K562 (cell line): ENCODE measurements around the gene BCR. TPM values are rescaled to one million over a fixed set of nuclear protein-coding genes. Genes with fewer than 3 reads are reported as not detected.

Experiments used
- ATAC-seq: fragments of 200-7000 bp; cut with Tn5 transposase; 3 replicates; pipeline ENCODE4 v1.9.1; 2020; ENCODE audit warnings: moderate library complexity
- BruUV-seq: library from RNA; stranded (reverse); fragments of 400-500 nt; replicated peaks from 2 replicates; lab custom pipeline; 2021; lab: Mats Ljungman, UMichigan
- CTCF ChIA-PET: fragments of 300-600 bp; formaldehyde crosslinking; extraction: SDS; loops from one replicate; lab custom pipeline; 2021; ENCODE audit warnings: low intra/inter-chr PET ratio; lab: Yijun Ruan, JAX
- POLR2A ChIA-PET: fragments of 300-600, 350-650 bp; sonication (Branson Sonifier 250); formaldehyde crosslinking; extraction: SDS; loops from one replicate; lab custom pipeline; 2021; ENCODE audit warnings: antibody characterized with exemption, inconsistent platforms; lab: Yijun Ruan, JAX
- DNase-seq, 4 experiments: peaks; one replicate each; pipeline versions ENCODE4 v3.0.0 to v3.0.0-alpha.2; 2011 to 2018; ENCODE audit warnings: low spot score in 3 of 4, mixed read lengths in 3 of 4; ENCODE audit errors: extremely low read depth in 1 of 4
- FAIRE-seq: peaks from 2 replicates; lab custom pipeline; 2011; peaks lifted over from hg19 to GRCh38; lab: Jason Lieb, UNC
- H2AFZ ChIP-seq: 2 replicates; pipeline ENCODE4 v1.6.0; 2011; ENCODE audit warnings: low read depth, low read length, control low read depth, inconsistent platforms
- H3K27ac ChIP-seq: fragments of 200-600 bp; 3 replicates; pipeline ENCODE4 v1.8.0; 2011; ENCODE audit warnings: low read depth, mild to moderate bottlenecking, control low read depth, inconsistent platforms, low read length, moderate library complexity, mixed read lengths; ENCODE audit errors: extremely low read depth
- H3K27me3 ChIP-seq, 2 experiments: fragments of 300-600 bp in 1 of 2; 2 replicates in 1 of 2; 3 replicates in 1 of 2; pipeline versions ENCODE4 v1.6.0 to v1.8.0; 2011; ENCODE audit warnings: inconsistent platforms in 2 of 2, low read length in 2 of 2, mild to moderate bottlenecking in 1 of 2, mixed read lengths in 1 of 2, moderate library complexity in 1 of 2; ENCODE audit not compliant: control insufficient read depth in 2 of 2, insufficient read depth in 2 of 2
- H3K36me3 ChIP-seq: fragments of 300-600 bp; 3 replicates; pipeline ENCODE4 v1.8.0; 2011; ENCODE audit warnings: mild to moderate bottlenecking, low read length, inconsistent platforms; ENCODE audit not compliant: control insufficient read depth, insufficient read depth
- H3K4me1 ChIP-seq, 2 experiments: fragments of 200-600 bp in 1 of 2; replicated peaks in 1 of 2; 2 replicates in 1 of 2; 3 replicates in 1 of 2; pipeline versions ENCODE4 v1.5.1 to v1.8.0; 2011; ENCODE audit warnings: inconsistent platforms in 2 of 2, low read length in 2 of 2, mild to moderate bottlenecking in 1 of 2, mixed read lengths in 1 of 2, moderate library complexity in 1 of 2; ENCODE audit not compliant: control insufficient read depth in 2 of 2, insufficient read depth in 2 of 2
- H3K4me2 ChIP-seq: 2 replicates; pipeline ENCODE4 v1.6.1; 2011; ENCODE audit warnings: low read length, control low read depth, inconsistent platforms, mixed read lengths; ENCODE audit not compliant: insufficient read depth
- H3K4me3 ChIP-seq: fragments of 200-600 bp; sonication (generic), shearing (Covaris generic); 2 replicates; pipeline ENCODE4 v1.5.1; 2016; ENCODE audit warnings: control low read depth, inconsistent platforms
- H3K79me2 ChIP-seq: fragments of 200-600 bp; 3 replicates; pipeline ENCODE4 v1.8.0; 2011; ENCODE audit warnings: low read length, inconsistent platforms; ENCODE audit not compliant: control insufficient read depth, insufficient read depth
- H3K9ac ChIP-seq, 2 experiments: 2 replicates each; pipeline versions ENCODE4 v1.6.0 to v1.6.1; 2011; ENCODE audit warnings: low read depth in 2 of 2, low read length in 2 of 2, control low read depth in 1 of 2, inconsistent platforms in 1 of 2, mild to moderate bottlenecking in 1 of 2, mixed read lengths in 1 of 2; ENCODE audit not compliant: insufficient read depth in 1 of 2
- H3K9me1 ChIP-seq: one replicate; pipeline ENCODE4 v1.6.0; 2011; ENCODE audit warnings: inconsistent platforms, mild to moderate bottlenecking, low read length, moderate library complexity; ENCODE audit not compliant: control insufficient read depth, insufficient read depth
- H3K9me3 ChIP-seq: replicated peaks from 2 replicates; pipeline ENCODE4 v1.5.1; 2011; ENCODE audit warnings: low read depth, low read length, inconsistent platforms; ENCODE audit not compliant: control insufficient read depth, insufficient read depth
- H4K20me1 ChIP-seq: replicated peaks from 2 replicates; pipeline ENCODE4 v1.6.1; 2011; ENCODE audit warnings: low read length, inconsistent platforms, mixed read lengths; ENCODE audit not compliant: control insufficient read depth, insufficient read depth
- BRCA1 ChIP-seq, 2 experiments: fragments of 450-650 bp in 1 of 2; sonication (generic) in 1 of 2; formaldehyde crosslinking in 1 of 2; IDR thresholded peaks; 2 replicates each; pipeline versions ENCODE4 v1.5.0 to v1.6.1; 2017 to 2020; ENCODE audit warnings: mild to moderate bottlenecking in 1 of 2, missing genetic modification reagents in 1 of 2
- CEBPG ChIP-seq, 3 experiments: fragments of 200-800 bp in 1 of 3; sonication (Bioruptor generic) in 1 of 3; sonication (generic) in 1 of 3; formaldehyde crosslinking in 1 of 3; IDR thresholded peaks in 2 of 3; conservative IDR thresholded peaks in 1 of 3; 2 replicates each; pipeline versions ENCODE4 v1.6.1 to v1.8.0; 2016 to 2022; ENCODE audit warnings: missing compliant biosample characterization in 2 of 3, missing genetic modification characterization in 2 of 3, mild to moderate bottlenecking in 1 of 3, missing genetic modification reagents in 1 of 3
- ELF4 ChIP-seq: fragments of 450-650 bp; formaldehyde crosslinking; IDR thresholded peaks from 2 replicates; pipeline ENCODE4 v1.4.0; 2022; ENCODE audit warnings: missing genetic modification characterization
- PHB ChIP-seq: fragments of 250-450 bp; sonication (Bioruptor Pico); IDR thresholded peaks from 2 replicates; pipeline ENCODE4 v1.5.0; 2021
- RCOR1 ChIP-seq, 2 experiments: IDR thresholded peaks; 2 replicates each; pipeline ENCODE4 v1.6.1; 2012; ENCODE audit warnings: low read depth in 2 of 2, low read length in 2 of 2, borderline replicate concordance in 1 of 2, improper control_type of control experiment in 1 of 2
- SMARCA5 ChIP-seq: fragments of 450-650 bp; IDR thresholded peaks from 2 replicates; pipeline ENCODE4 v1.6.1; 2016
- TSC22D4 ChIP-seq: fragments of 450-650 bp; IDR thresholded peaks from 2 replicates; pipeline ENCODE4 v1.6.1; 2016; ENCODE audit warnings: missing genetic modification characterization, missing biosample characterization, control low read depth
- ZNF224 ChIP-seq: sonication (generic); formaldehyde crosslinking; IDR thresholded peaks from 2 replicates; pipeline ENCODE4 v1.8.0; 2022; ENCODE audit warnings: mild to moderate bottlenecking, missing genetic modification reagents
- WGBS: fragments of 100-300 bp; shearing (Covaris generic); methylation state at CpG from one replicate; pipeline ENCODE4 v1.1.6; 2016; ENCODE audit warnings: low coverage, mixed read lengths; ENCODE audit not compliant: insufficient coverage; ENCODE audit errors: missing lambda C conversion rate; 5-methylcytosine and 5-hydroxymethylcytosine counted together
- in situ Hi-C: fragments of 300-500 bp; cut with MboI; formaldehyde crosslinking; loops from 4 replicates; pipeline ENCODE4 v1.15.0; 2018; ENCODE audit warnings: inconsistent platforms, mixed read lengths
- intact Hi-C: fragments of 100-400 bp; cut with micrococcal nuclease; formaldehyde crosslinking; loops from 2 replicates; pipeline ENCODE4 v1.14.2; 2022
- polyA plus RNA-seq, 8 experiments: library from polyadenylated mRNA; depleted of rRNA in 4 of 8; stranded (reverse) in 5 of 8; unstranded in 3 of 8; fragments of >200 nt; fragmentation: Nextera tagmentation in 2 of 8; fragmentation: Illumina TruSeq in 1 of 8; extraction: Ambion mirVana in 2 of 8; extraction: Trizol in 1 of 8; gene quantifications; 2 replicates each; pipeline versions ENCODE4 v1.2.1 to v1.2.3, GENCODE V29; 2011 to 2014; ENCODE audit warnings: inconsistent platforms in 1 of 8, missing spikeins in 1 of 8
- total RNA-seq, 7 experiments: library from RNA; depleted of rRNA in 6 of 7; stranded (reverse); fragments of >200 nt in 6 of 7; fragmentation: Illumina TruSeq in 2 of 7; extraction: Trizol in 2 of 7; gene quantifications; 2 replicates each; pipeline versions ENCODE4 v1.2.1 to v1.2.3, GENCODE V29; 2011 to 2021; ENCODE audit warnings: low replicate concordance in 1 of 7
- TF ChIP-seq, protein P1 (sequence below): fragments of 450-650 bp; IDR thresholded peaks from 2 replicates; pipeline ENCODE4 v1.6.1; 2016; ENCODE audit warnings: low read depth, mild to moderate bottlenecking, moderate library complexity
- TF ChIP-seq, protein P2 (sequence below): fragments of 250-450 bp; sonication (Bioruptor Pico); IDR thresholded peaks from 2 replicates; pipeline ENCODE4 v1.4.0; 2020; ENCODE audit warnings: mild to moderate bottlenecking, moderate library complexity
- TF ChIP-seq, protein P3 (sequence below): sonication (generic); formaldehyde crosslinking; IDR thresholded peaks from 2 replicates; pipeline ENCODE4 v1.8.0; 2023; ENCODE audit warnings: mild to moderate bottlenecking, missing genetic modification reagents
- TF ChIP-seq, protein P4 (sequence below), 3 experiments: IDR thresholded peaks in 2 of 3; conservative IDR thresholded peaks in 1 of 3; 2 replicates each; pipeline ENCODE4 v1.5.1; 2011 to 2012; ENCODE audit warnings: low read length in 3 of 3, mild to moderate bottlenecking in 3 of 3, control low read depth in 2 of 3, improper control_type of control experiment in 1 of 3, inconsistent platforms in 1 of 3, low read depth in 1 of 3, mixed read lengths in 1 of 3, moderate library complexity in 1 of 3; ENCODE audit not compliant: insufficient read depth in 2 of 3
- TF ChIP-seq, protein P5 (sequence below): fragments of 250-450 bp; sonication (Bioruptor Pico); IDR thresholded peaks from 2 replicates; pipeline ENCODE4 v1.6.1; 2021; ENCODE audit warnings: mild to moderate bottlenecking

BCR gene
- total and polyA plus RNA-seq, 9 of the 15 experiments (the other 6 are each of a cell fraction or from before 2014, with no cell fraction given), result 0.41 to 150 (median 45.6) TPM

DNA sequence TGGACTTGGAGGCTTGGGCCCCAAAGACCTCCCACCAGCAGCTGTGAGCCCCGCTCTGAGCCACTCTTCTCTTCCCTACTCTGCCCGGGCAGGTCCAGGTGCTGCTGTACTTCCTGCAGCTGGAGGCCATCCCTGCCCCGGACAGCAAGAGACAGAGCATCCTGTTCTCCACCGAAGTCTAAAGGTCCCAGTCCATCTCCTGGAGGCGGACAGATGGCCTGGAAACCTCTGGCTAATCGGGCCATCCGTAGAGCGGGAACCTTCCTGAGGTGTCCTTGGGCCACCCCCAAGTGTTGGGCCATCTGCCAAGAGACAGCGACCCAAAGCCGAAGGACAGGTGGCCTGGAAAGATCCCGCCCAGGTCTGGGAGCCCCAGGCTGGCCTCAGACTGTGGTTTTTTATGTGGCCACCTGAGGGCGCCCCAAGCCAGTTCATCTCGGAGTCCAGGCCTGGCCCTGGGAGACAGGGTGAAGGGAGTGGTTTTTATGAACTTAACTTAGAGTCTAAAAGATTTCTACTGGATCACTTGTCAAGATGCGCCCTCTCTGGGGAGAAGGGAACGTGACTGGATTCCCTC, 135.1 kb downstream of the BCR start:
- Histone ChIP-seq H3K9ac (no peak overlapping the region), H2AFZ (no peak overlapping the region), H3K79me2 (no peaks in the 10 kb centered on the region), H3K36me3 (no peaks in the 10 kb centered on the region), H3K4me2 (no peak overlapping the region), H3K9me3 (no peaks in the 10 kb centered on the region), H3K27ac (no peak overlapping the region), H3K9me1 (no peaks in the 10 kb centered on the region), H3K4me3 (no peak overlapping the region), H3K4me1 (peaks cover 0 to 2% of the 10 kb centered on the region in 2 experiments; a peak in 1 of 5 replicates), H4K20me1 (no peaks in the 10 kb centered on the region), H3K27me3 (no peaks in the 10 kb centered on the region)
- BruUV-seq, result no TSS peak
- in situ Hi-C loops (loop anchor here (25.0 kb wide), 1 partner anchor 547 kb away; the partner anchor contains the start of gene SLC2A11), intact Hi-C loops (no loop called here)
- POLR2A ChIA-PET, result no interaction called here
- CTCF ChIA-PET, result interaction anchor here (0.6 kb wide), 1 partner anchor 71 kb away, joined by 3 read pairs; no protein-coding TSS in a partner anchor
- ATAC-seq, result peak; percentile 48; the same call in 1 of the 3 replicates
- WGBS, result 11% methylated on average over 14 of the region's 15 CpGs
- FAIRE-seq, result peak; percentile 86
- peak; percentile 80 to 87 (median 82) for DNase-seq
- TF ChIP-seq PHB (no peak), CEBPG (CRISPR knock-in tag; IDR thresholded peaks at IDR 0.05) (no peak), CEBPG (tag; conservative IDR thresholded peaks at IDR 0.05 in 1 of 2, IDR thresholded peaks at IDR 0.05 in 1 of 2) (no peak), RCOR1 (IDR thresholded peaks at IDR 0.05; ENCODE audit: borderline replicate concordance in 1 of 2, low read depth in 2 of 2, low read length in 2 of 2) (peak in 1 of 2 experiments; percentile 52; a peak in 1 of 4 replicates), BRCA1 (IDR thresholded peaks at IDR 0.05) (no peak), BRCA1 (CRISPR knock-in tag; IDR thresholded peaks at IDR 0.05) (no peak), TSC22D4 (tag) (no peak), SMARCA5 (no peak), ZNF224 (CRISPR knock-in tag) (no peak), ELF4 (CRISPR knock-in tag) (no peak)
- TF ChIP-seq, protein P1, sequence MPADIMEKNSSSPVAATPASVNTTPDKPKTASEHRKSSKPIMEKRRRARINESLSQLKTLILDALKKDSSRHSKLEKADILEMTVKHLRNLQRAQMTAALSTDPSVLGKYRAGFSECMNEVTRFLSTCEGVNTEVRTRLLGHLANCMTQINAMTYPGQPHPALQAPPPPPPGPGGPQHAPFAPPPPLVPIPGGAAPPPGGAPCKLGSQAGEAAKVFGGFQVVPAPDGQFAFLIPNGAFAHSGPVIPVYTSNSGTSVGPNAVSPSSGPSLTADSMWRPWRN, result no peak
- TF ChIP-seq, protein P2, sequence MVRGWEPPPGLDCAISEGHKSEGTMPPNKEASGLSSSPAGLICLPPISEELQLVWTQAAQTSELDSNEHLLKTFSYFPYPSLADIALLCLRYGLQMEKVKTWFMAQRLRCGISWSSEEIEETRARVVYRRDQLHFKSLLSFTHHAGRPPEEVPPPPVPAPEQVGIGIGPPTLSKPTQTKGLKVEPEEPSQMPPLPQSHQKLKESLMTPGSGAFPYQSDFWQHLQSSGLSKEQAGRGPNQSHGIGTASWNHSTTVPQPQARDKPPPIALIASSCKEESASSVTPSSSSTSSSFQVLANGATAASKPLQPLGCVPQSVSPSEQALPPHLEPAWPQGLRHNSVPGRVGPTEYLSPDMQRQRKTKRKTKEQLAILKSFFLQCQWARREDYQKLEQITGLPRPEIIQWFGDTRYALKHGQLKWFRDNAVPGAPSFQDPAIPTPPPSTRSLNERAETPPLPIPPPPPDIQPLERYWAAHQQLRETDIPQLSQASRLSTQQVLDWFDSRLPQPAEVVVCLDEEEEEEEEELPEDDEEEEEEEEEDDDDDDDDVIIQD (CRISPR knock-in tag), result no peak
- TF ChIP-seq, protein P3, sequence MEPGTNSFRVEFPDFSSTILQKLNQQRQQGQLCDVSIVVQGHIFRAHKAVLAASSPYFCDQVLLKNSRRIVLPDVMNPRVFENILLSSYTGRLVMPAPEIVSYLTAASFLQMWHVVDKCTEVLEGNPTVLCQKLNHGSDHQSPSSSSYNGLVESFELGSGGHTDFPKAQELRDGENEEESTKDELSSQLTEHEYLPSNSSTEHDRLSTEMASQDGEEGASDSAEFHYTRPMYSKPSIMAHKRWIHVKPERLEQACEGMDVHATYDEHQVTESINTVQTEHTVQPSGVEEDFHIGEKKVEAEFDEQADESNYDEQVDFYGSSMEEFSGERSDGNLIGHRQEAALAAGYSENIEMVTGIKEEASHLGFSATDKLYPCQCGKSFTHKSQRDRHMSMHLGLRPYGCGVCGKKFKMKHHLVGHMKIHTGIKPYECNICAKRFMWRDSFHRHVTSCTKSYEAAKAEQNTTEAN (CRISPR knock-in tag), result no peak
- TF ChIP-seq, protein P4, sequence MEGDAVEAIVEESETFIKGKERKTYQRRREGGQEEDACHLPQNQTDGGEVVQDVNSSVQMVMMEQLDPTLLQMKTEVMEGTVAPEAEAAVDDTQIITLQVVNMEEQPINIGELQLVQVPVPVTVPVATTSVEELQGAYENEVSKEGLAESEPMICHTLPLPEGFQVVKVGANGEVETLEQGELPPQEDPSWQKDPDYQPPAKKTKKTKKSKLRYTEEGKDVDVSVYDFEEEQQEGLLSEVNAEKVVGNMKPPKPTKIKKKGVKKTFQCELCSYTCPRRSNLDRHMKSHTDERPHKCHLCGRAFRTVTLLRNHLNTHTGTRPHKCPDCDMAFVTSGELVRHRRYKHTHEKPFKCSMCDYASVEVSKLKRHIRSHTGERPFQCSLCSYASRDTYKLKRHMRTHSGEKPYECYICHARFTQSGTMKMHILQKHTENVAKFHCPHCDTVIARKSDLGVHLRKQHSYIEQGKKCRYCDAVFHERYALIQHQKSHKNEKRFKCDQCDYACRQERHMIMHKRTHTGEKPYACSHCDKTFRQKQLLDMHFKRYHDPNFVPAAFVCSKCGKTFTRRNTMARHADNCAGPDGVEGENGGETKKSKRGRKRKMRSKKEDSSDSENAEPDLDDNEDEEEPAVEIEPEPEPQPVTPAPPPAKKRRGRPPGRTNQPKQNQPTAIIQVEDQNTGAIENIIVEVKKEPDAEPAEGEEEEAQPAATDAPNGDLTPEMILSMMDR (IDR thresholded peaks at IDR 0.05 in 2 of 3, conservative IDR thresholded peaks at IDR 0.05 in 1 of 3; ENCODE audit: insufficient read depth in 2 of 3, low read depth in 1 of 3, low read length in 3 of 3), result peak; percentile 67 to 70 (median 68)
- TF ChIP-seq, protein P5, sequence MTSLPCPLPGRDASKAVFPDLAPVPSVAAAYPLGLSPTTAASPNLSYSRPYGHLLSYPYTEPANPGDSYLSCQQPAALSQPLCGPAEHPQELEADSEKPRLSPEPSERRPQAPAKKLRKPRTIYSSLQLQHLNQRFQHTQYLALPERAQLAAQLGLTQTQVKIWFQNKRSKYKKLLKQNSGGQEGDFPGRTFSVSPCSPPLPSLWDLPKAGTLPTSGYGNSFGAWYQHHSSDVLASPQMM (CRISPR knock-in tag), result no peak
